HG03196 (cell line): ENCODE results near the gene PHLPP1.

Experiments
- ATAC-seq: cut with Tn5 transposase; IDR thresholded peaks from one replicate; pipeline ENCODE4 v1.9.1; 2021; ENCODE audit not compliant: unreplicated experiment

Gene PHLPP1

DNA sequence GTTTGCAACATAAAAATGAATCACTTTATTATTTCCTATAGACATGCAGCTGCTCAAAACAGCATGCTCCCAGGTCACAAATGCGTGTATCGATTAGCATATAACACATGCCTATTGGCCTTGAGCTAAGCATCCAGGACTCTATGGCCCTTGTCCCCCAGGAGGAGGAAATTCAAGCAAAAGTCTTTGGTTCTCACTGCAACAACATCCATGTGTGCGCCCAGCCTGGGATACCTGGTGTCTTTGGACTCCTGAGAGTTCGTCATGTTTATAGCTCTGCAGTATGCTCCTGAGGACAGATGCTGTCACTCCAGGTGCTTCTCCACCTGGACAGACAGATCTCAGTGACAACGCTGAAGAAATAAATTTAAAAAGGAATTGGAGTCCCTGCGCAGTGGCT, 284.6 kb downstream of the PHLPP1 start:
- no peak for ATAC-seq

DNA sequence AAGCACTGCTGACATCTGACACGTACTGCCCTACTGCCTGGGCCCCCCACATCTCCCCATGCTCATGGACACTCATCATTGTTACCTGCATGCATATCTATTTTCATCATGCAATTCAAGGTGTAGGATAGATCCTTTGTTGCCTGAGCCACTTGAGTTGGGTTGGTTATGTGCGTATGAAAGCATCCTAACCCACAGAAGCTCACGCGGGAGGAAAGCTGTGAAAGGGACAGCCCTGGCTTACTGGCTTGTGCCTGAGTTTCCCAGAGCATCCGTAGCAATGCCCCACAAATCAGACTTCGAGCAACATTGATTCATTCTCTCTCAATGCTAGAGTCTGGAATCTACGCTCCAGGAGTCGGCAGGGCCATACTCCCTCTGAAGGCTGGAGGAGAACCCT, 285.5 kb downstream of the PHLPP1 start:
- ATAC-seq: no peak

DNA sequence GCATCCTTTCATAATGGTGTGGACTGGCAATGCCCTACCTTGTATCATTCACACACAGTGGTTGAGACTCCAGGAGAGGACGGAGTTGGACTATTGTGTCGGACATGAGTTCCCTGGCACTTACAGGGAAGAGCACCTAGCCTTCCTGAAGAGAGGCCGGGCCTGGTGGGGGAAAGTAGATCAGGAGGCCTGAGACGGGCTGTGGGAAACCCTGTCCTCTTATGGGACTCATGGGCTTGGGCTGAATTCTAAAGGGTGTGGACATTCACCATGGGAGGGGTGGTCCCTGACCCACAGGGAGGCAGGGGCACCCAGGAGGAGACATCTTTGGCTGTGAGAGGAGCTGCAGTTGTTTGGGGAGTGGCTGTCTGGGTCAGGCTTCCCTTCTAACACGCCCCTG, 286.5 kb downstream of the PHLPP1 start:
- ATAC-seq: no peak

DNA sequence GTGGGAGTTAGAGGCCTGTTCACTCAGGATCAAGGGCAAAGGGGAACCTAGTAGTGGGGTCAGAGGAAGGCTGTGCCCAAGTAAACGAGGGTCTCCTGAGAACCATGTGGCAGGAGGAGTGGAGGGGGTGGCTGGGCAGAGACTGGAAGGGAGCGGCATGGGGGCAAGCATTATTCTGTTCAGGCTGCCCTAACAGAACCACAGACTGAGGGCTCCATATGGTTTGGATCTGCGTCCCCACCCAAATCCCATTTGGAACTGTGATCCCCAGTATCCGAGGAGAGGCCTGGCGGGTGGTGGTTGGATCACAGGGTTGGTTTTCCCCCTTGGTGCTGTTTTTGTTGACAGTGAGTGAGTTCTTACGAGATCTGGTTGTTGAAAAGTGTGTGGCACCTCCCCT, 287.0 kb downstream of the PHLPP1 start:
- ATAC-seq: no peak

DNA sequence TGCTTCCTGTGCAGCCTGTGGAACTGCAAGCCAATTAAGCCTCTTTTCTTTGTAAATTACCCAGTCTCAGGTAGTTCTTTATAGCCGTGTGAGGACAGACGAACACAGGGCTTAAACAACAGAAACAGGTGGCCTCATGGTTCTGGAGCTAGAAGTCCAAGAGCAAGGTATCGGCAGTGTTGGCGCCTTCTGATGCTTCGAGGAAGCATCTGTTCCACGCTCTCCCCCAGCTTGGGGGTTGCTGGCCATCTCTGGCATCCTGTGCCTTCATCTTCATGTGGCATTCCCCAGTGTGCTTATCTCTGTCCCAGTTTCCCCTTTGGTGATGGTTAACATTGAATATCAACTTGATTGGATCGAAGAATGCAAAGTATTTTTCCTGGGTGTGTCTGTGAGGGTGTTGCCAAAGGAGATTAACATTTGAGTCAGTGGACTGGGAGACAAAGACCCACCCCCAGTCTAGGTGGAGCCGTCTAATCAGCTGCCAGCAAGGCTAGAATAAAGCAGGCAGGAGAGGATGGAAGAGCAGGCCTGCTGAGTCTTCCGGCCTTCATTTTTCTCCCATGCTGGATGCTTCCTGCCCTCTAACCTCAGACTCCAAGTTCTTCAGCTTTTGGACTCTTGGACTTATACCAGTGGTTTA, 287.6 kb downstream of the PHLPP1 start:
- no peak for ATAC-seq

DNA sequence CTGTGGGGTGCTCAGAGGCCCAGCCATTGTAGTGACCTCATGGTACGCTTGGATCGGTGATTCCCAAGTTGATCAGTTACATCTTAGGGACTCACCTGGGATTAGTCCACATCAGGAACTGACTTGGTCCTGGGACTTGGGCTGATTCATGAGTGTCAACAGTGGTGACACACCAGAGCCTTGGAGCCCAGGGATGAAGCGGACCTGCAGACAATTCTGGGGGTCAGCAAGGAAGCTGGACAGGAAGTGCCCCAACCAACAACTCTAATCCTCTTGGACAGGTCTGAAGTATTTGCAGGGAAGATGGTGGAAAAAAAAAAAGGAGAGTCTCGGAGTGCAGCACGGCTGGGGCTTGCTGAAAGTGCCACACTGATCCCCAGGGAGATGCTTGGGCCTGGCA, 288.6 kb downstream of the PHLPP1 start:
- no peak for ATAC-seq

DNA sequence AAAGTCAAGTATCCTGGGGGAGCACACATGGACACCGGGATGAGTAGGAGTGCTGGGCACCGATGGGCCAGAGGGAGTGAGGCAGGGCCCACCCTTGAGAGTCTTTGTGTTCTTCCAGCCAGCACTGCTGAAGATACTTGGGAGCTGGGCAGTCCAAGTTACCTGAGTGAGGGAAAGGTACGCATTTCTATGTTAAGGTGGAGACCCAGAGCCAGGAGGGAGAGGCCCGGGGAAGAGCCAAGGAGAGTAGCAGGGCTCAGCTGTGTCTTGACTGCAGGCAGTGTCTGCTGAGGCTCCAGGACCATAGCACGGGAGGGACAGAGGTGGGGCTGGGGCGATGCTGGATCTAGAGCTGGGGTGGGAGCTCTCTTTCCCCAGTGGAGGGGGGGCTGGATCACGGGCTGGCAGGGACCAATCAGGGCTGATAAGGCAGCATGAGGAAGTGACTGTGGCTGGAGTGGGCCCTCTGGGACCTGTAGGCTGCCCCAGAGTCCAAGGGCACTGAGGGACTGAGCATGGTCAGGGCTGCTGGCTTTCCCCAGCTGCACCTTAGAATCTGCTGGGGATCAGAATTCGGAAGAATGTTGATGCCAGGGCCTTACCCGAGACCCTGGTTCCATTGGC, 289.2 kb downstream of the PHLPP1 start:
- ATAC-seq: no peak

DNA sequence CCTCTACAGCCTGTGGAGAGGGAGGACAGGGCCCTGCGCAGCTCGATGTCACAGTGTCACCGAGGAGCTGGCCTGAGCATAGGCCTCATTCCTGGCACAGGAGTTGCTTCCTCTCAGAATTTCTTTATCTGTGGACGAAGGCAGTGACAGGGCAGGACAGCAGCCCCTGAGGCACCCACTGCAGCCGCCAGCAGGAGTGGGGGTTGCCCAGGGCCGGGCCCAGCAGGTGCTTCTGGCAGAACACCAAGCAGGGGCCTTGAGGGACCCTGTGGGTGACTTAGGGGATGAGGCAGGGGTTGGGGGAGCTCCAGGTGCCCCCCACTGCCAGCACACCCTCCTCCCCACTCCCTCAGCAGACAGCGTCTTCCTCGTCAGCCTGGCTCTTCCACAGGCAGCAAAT, 290.0 kb downstream of the PHLPP1 start:
- no peak for ATAC-seq

DNA sequence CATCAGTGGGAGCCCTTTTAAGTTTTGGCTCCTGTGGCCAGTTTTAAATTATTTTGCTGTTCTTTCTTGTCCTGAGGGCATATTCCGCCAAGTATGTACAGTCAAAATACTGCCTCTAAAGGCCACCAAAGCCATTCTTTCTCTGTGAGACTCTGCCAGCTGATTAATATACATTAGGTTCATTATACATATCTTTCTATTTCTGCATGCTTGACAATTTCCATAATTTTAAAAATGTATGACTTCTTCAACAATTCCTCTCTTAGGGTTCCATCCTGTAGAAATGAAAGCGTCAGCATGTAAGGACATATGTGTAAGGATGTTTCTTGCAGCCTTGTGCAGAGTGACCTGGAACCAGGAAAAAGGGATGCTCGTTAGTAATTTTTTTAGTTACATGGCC, 291.9 kb downstream of the PHLPP1 start:
- no peak for ATAC-seq

DNA sequence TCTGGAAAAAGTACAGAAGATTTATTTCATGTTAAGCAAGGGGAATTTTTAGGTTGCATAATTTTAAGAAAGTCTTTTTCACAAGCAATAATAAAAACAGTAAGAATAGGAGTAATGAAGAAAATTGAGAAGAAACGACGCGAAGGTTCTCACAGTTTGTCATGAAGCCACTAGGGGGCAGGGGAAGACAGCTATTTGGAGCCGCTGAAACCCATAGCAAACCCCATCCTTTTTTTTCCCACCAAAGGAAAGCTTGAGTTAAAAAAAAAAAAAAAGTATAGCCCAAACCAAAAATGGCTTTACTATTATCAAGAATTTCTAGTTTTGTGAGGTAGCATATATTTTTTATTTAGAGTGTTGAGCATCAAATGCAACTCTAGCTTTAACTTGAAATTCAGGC, 300.9 kb downstream of the PHLPP1 start:
- ATAC-seq: no peak

DNA sequence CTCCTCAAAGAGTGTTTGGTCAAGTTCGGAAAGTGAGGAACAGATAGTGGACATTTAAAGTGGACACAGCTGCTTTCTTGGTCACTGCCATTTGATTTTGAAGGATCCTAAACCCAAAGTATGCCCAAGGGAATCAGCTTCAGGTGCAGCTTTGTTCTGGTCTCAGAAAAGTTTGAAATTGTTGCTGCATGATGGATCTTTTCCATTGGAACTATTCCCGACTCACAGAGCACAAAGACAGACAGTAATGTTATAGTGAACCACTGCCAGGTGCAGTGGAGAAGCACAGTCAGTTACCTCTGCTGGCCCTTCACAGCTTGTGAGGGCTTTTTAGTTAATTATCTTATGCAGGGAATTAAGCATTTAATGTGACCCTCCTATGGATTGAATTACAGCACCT, 301.7 kb downstream of the PHLPP1 start:
- no peak for ATAC-seq

DNA sequence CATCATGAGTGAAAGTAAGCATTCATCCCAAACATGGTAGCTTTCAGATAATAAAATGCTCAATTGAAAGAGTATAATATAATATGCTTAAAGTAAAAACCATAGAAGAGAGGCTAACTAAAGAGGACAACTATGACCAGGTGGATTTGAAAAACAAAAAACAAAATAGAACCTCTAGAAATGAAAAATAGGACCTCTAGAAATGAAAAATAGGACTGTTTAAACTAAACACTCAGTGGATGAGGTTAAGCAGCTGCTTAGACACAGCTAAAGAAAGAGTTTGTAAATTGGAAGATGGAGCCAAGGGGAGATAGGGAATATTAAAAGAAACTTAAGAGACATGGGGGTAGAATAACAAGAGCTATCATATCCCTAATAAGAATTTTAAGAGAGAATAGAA, 302.6 kb downstream of the PHLPP1 start:
- ATAC-seq: no peak

DNA sequence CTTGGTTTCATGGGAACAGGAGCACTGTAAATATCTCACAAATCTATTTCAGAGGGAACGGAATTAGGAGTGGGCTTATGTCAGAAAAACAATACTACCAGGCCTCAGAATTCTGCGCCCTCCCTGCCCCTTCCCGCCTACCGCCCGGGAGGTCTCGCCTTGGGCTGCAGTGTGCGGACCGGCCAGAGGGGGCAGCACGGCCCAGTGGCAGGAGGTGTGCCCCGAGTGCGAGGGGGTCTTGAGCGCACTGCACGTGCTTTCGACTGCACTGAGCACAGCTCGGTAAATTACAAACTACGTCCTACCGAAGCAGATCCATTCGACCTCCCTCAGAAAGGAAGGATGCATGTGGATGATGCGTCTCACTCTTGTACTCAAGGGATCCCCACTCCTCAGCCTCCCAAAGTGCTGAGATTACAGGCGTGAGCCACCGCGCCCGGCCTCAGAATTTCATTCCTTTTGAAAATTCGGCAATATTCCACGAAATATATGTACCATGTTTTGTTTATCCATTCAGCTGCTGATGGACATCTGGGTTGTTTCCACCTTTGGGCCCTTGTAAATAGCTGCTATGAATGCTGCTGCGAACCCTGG, 307.2 kb downstream of the PHLPP1 start:
- ATAC-seq: no peak

DNA sequence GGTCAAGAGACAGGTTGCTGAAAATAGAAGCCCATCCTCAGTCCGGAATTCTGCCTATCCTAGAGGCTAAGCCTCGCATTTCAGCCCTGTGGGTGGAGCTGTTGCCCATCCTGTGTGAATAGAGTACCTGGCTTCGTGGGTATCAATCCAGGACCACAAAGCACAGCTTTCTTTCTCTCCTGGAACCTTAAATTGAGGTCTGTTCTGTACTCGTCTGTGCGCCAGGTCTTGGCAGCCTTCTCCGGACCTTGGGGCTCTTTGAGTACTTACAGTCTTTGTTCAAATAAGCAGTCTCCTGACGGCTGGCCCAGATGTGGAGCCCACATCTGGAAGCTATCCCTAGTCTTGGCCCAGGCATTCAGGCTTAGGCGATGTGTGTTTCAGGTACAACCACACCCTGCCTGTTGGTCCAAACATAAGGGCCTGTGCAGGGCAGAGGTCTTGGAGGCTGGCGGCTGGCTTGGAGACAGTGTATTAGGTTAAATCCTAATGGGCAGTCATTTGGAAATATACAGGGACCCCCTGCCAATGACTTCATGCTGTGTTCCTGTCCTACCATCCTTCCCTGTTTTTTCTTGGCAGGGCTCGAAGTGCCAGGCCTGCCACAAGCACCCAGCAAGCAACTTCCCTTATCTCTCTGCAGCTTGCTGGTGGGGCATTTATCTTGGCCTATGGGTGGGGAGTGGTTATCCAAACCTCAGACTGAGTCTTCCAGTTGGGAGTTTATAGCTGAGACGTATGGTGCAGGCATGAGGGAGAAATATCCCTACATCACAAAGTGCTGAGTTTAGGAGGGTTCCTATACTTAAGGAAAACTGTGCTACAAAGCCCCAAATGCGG, 310.1 kb downstream of the PHLPP1 start:
- no peak for ATAC-seq

DNA sequence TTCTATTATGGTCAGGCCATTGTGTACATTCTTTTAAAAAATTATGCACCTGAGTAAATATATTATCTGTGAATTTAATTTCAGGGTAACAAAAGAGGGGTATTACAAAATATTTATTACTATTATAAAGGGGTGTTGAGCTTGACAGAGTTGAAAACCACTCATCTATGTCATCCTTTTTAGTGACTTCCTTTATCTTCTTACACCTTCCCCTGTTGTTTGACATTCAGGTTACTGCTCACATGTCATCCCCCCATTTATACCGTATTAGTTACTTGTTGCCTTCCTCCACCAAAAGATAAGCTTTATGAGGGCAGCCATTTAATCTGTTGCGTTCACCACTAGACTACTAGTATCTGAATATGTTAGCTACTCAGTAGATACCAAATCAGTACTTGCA, 313.0 kb downstream of the PHLPP1 start:
- ATAC-seq: no peak
